Measurements from ENCODE around the gene TNFRSF12A.
"Not testable (repeated sequence)": the region's sequence is repeated elsewhere in the genome, so short reads cannot be mapped to it uniquely, and the experiment has no call there.

TNFRSF12A gene

GRCh38 chr16:3049921-3050481 is 29.8 kb downstream of the TNFRSF12A start:
- no peak for DNase-seq (ENCODE audit: low read depth)

DNA sequence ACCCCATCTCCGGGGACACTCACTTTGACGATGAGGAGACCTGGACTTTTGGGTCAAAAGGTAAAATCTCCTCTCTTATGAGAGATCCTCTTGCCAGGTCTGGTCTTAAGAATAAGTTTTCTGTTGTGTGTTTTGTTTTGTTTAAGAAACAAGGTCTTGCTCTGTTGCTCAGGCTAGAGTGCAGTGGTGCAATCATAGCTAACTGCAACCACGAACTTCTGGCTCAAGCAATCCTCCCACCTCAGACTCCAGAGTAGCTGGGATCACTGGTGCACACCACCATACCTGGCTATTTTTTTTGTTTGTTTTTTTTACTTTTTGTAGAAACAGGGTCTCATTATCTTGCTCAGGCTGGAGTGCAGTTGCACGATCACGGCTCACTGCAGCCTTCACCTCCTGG is 30.3 kb downstream of the TNFRSF12A start:
- DNase-seq (ENCODE audit: low read depth), result no peak

DNA sequence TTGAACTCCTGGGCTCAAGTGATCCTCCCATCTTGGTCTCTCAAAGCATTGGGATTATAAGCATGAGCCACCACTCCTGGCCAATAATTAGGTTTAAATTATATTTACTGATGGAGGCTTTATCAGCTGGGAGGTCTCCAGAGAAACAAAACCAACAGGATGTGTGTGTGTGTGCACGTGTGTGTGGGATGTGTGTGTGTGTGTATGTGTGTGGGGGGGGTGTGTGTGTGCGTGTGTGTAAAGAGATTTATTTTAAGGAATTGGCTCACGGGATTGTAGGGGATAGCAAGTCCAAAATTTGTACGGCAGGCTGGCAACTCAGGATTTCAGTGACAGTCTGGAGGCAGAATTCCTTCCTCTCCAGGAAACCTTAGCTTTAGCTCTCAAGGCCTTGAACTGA is 30.8 kb downstream of the TNFRSF12A start:
- DNase-seq (ENCODE audit: low read depth), result no peak

DNA sequence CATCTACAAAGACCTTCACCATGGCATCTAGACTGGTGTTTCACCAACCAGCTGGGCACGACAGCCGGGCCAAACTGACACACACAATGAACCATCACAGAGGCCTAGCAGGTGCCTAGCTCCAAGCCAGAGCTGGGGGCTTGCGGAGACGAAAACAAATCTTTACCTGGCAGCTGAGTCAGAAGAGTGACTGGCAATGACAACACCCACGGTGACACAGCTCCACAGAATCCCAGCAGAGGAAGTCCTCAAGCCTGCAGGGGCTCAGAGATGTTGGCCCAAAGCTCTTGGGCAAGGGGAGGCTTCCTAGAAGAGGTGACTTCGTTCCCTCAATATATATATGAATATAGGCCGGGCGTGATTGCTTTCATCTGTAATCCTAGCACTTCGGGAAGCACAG is 31.3 kb downstream of the TNFRSF12A start:
- no peak for DNase-seq (ENCODE audit: low read depth)

DNA sequence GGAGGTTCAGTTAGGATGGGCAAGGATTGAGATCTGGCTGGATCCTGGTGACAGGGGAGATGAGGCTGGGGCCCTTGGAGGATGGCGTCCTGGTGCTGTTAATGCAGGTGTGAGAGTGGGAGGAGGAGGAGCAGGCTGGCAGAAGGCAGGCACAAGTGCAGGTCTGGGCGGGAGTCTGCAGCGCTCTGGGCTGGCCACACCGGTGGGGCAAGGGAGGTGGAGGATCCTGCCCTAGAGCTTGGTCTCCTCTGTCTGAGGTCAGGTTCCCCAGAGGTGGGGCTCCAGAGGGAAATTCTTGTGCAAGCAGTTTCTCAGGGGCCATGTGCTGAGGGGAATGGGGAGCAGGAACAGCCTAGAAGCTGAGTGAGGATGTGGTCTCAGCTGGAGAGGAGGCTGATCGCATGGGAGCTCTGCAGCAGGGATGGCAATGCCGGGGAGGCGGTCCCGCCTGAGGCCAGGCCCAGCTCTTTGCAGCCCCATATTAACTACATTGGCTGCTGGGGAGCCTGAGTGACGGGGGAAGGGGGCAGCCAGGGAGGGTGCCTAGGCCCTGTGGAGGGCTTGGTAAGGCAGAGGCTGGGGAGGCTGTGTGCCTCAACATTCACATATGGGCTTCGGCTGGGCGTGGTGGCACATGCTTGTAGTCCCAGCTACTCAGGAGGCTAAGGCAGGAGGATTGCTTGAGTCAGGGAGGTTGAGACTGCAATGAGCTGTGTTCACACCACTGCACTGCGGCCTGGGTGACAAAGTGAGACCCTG is 32.6 kb downstream of the TNFRSF12A start:
- DNase-seq (ENCODE audit: low read depth), result not testable (repeated sequence)

- DNase-seq (ENCODE audit: low read depth), result not testable (repeated sequence)
Measured at GRCh38 chr16:3053330-3053710, 33.2 kb downstream of the TNFRSF12A start.

DNA sequence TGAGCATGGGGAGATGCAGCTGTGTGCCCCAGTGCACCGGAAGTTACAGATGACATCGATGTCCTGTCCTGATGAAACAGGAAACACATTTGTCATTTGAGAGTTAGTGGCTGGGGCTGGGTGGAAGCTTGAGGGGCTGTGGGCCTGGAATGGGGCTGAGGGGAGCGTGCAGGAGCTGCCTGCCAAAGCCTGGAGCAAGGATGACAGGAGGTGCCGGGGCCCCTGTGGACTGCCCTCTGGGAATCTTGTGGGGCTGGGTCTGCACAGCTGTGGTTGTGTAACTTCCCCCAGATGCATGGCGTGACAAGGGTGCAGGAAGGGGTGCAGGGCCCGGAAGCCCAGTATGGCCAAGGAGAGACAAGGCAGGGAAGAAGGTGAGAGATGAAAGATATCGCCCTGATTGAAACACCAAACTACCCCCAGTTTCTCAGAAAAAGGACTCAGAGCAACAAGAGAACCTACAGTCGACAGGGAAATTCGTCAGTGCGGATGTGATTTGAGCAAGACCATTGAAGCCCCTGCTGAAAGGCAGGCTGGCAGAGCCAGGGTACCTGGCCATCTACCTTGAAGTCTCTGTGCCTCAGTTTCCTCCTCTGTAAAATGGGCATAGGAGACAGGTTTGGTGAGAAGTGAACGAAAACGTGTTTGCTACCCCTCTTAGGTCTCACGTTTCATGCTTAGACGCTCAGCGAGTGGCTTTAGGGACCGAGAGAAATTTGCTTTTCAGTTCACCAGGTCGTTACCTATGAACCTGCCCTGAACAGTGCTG is 35.0 kb downstream of the TNFRSF12A start:
- DNase-seq (ENCODE audit: low read depth), result no peak

GRCh38 chr16:3055734-3056115 is 35.6 kb downstream of the TNFRSF12A start:
- DNase-seq (ENCODE audit: low read depth), result not testable (repeated sequence)

GRCh38 chr16:3056336-3057180 is 36.4 kb downstream of the TNFRSF12A start:
- no peak for DNase-seq (ENCODE audit: low read depth)

DNA sequence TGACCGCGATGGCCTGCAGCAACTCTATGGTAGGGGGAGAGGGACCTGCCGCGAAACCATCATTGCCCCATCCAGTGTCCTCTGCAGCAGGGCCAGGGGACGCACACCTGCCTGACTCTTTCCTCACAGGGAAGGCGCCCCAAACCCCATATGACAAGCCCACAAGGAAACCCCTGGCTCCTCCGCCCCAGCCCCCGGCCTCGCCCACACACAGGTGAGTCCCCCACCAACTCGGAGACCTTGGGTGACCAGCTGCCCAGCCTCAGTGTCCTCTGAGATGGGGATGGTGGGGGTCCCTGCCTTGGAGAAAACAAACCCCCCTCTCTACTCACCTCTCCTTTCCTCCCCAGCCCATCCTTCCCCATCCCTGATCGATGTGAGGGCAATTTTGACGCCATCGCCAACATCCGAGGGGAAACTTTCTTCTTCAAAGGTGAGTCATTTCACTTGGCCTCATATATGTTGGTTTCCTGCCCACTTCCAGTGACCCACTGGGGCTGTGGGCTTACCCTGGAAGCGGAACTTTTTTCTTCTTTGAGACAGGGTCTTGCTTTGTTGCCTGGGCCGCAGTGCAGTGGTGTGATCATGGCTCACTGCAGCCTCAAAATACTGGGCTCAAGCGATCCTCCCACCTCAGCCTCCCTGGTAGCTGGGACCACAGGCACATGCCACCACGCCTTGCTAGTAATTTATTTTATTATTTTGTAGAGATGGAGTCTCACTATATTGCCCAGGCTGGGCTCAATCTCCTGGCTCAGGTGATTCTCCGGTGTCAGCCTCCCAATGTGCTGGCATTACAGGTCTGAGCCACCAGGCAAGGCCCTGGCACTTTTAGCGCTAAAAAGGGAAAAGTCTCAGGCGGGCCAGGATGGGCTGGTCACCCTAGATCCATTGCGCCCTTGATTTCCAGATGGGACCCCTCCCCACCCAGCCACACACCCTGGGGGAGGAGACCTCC is 37.3 kb downstream of the TNFRSF12A start:
- no peak for DNase-seq (ENCODE audit: low read depth)

DNA sequence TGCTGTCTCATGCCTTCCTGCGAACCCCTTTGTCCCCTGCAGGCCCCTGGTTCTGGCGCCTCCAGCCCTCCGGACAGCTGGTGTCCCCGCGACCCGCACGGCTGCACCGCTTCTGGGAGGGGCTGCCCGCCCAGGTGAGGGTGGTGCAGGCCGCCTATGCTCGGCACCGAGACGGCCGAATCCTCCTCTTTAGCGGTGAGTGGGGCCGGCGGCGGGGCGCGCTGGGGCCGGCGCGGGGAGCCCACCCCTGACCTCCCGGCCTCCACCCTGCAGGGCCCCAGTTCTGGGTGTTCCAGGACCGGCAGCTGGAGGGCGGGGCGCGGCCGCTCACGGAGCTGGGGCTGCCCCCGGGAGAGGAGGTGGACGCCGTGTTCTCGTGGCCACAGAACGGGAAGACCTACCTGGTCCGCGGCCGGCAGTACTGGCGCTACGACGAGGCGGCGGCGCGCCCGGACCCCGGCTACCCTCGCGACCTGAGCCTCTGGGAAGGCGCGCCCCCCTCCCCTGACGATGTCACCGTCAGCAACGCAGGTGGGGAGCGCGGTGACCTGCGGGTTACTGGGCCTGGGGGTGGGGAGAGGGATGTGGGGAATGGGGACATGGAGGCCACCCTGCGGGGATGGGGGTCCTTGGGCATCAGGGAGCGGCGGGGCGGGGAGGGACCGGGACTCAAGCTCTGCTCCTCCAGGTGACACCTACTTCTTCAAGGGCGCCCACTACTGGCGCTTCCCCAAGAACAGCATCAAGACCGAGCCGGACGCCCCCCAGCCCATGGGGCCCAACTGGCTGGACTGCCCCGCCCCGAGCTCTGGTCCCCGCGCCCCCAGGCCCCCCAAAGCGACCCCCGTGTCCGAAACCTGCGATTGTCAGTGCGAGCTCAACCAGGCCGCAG is 38.2 kb downstream of the TNFRSF12A start:
- no peak for DNase-seq (ENCODE audit: low read depth)

DNA sequence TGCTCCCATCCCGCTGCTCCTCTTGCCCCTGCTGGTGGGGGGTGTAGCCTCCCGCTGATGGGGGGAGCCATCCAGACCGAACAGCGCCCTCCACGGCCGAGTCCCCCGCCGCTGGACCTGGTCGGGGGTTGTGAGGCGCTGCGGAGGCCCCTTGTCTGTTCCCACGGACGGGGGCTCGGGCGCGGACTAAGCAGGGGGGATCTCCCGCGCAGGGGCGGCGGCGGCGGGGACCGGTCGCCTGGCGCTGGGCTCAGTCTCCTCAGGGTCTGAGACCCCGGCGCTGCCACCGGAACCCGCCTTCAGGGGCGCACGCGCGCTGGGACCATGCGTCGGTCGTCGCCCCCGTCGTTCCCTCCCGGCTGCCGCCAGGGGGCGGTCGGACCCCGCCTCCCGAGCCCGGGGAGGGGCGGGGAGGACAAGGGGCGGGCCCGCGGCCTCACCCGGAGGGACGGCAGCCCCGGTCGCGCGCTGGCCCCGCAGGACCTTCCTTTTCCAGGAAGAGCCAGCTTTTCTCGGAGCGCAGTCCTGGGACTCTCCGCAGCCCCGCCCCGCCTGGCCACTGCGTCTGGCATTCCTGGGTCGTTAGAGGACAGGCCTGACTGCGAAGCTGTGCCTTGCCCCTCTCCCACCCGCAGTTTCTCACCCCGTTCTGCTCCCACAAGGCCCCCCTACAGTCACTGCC is 39.0 kb downstream of the TNFRSF12A start:
- peak; percentile 88 for DNase-seq (ENCODE audit: low read depth)

- no peak for DNase-seq (ENCODE audit: low read depth)
Measured at GRCh38 chr16:3059723-3060242, 39.6 kb downstream of the TNFRSF12A start.

DNA sequence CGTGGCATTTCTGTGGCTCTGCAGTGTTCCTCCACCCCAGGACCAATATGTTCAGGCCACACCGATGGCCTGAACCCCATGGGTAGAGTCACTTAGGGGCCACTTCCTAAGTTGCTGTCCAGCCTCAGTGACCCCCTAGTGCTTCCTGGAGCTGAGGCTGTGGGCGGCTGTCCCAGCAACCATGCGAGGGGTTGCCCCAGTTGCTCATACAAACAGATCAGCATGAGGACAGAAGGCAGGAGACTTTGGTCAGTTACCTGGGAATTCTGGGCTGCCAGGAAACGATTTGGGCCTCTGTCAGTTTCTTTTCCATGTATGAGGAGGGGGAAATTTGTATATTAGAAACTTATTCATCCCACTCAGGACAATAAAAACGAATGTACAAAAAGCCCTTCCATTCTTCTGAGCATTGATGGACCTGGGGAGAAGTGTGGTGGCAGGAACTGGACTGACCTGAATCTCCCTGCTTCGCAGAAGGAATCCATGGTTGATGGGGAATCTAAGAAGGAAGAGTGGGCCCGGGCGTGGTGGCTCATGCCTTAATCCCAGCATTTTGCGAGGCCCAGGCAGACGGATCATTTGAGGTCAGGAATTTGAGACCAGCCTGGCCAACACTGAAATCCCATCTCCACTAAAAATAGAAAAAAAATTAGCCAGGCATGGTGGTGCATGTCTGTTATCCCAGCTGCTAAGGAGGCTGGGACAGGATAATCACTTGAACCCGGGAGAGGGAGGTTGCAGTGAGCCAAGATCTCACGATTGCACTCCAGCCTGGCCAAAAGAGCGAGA is 40.4 kb downstream of the TNFRSF12A start:
- DNase-seq (ENCODE audit: low read depth), result no peak

DNA sequence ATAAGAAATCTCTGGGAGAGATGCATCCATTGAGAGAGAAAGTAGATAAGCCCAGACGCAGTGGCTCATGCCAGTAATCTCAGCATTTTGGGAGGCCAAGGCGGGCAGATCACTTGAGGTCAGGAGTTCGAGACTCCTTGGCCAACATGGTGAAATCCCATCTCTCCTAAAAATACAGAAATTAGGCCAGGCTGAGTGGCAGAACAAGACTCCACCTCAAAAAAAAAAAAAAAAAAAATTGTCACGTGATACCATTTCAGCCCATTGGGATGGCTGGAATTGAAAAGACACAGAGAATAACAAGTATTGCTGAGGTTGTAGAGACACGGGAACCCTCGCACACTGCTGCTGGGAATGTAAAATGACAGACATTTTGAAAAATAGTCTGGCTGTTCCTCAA is 42.4 kb downstream of the TNFRSF12A start:
- DNase-seq (ENCODE audit: low read depth), result no peak

DNA sequence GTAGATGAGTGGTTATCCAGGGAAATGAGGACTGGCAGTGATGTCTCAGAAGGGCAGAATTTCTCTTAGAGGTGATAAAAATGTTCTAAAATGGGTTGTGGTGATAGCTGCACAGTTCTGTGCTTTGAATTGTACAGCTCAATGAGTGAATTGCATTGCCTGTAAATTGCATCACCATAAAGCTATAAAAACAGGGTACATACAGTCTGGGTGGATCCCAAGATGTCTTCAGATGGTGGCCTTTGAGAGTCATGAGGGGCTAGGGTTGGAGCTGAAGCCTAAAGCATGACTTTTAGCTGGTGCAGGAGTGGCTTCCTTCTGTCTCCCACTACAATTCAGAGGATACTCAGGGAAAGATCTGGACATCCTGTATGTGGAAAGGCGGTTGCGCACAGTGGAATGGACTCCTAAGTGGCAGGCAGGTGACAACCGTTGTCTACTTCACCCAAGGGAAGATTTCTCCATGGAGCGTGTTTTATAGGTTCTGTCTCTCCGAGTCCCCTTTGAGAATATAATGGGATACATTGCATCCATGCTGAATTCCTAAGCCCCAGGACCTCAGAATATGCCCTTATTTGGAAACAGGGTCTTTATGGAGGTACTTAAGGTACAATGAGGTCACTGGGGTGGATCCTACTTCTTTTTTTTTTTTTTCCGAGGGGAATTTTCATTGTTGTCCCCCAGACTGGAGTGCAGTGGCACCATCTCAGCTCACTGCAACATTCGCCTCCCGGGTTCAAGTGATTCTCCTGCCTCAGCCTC is 43.6 kb downstream of the TNFRSF12A start:
- no peak for DNase-seq (ENCODE audit: low read depth)

- peak; percentile 39 for DNase-seq (ENCODE audit: low read depth)
Measured at GRCh38 chr16:3065069-3065741, 45.0 kb downstream of the TNFRSF12A start, which contains the start of gene IL32. TSS of gene IL32 (plus strand) at chr16:3065640. CDS start at chr16:3065812, 172 bp downstream.
